HCT116 (cell line): ENCODE measurements around the gene PAQR7. TPM values are rescaled to one million over a fixed set of nuclear protein-coding genes. Genes with fewer than 3 reads are reported as not detected.

Experiments used
- ATAC-seq: fragments of 200-7000 bp; cut with Tn5 transposase; 2 replicates; pipeline ENCODE4 v1.9.1; 2020; ENCODE audit warnings: mild to moderate bottlenecking, moderate library complexity
- BruUV-seq: library from RNA; stranded (reverse); fragments of 400-500 nt; replicated peaks from 2 replicates; lab custom pipeline; 2021; lab: Mats Ljungman, UMichigan
- CTCF ChIA-PET: fragments of 300-600 bp; sonication (Branson Sonifier 250); formaldehyde crosslinking; loops from one replicate; lab custom pipeline; 2021; ENCODE audit warnings: antibody characterized with exemption; lab: Charles Lee
- POLR2A ChIA-PET: fragments of 300-600, 350-600 bp; sonication (Branson Sonifier 250); formaldehyde crosslinking; loops from one replicate; lab custom pipeline; 2021; ENCODE audit warnings: antibody characterized with exemption; lab: Charles Lee
- RAD21 ChIA-PET, 2 experiments: fragments of 300-600 bp; sonication (Branson Sonifier 250); formaldehyde crosslinking; loops; one replicate each; lab custom pipeline; 2023; ENCODE audit warnings: low total read pairs in 2 of 2; ENCODE audit not compliant: uncharacterized antibody in 2 of 2, unreplicated experiment in 2 of 2, low non-redundant PET in 1 of 2; lab: Charles Lee
- DNase-seq: peaks from one replicate; pipeline ENCODE4 v3.0.0-alpha.2; 2010; ENCODE audit warnings: low read depth, low spot score
- H2AFZ ChIP-seq: fragments of 200-600 bp; shearing (Covaris generic), sonication (generic); 2 replicates; pipeline ENCODE4 v1.6.1; 2017; ENCODE audit warnings: low read depth, mixed run types, mixed read lengths, antibody characterized with exemption, low read length; ENCODE audit not compliant: poor library complexity, severe bottlenecking
- H3K27ac ChIP-seq: 2 replicates; pipeline ENCODE4 v1.5.1; 2012; ENCODE audit warnings: low read depth, low read length
- H3K27me3 ChIP-seq: fragments of 200-600 bp; sonication (generic); 2 replicates; pipeline ENCODE4 v1.6.1; 2016; ENCODE audit warnings: mixed run types, low read length, mixed read lengths; ENCODE audit not compliant: insufficient read depth
- H3K36me3 ChIP-seq, 2 experiments: fragments of 200-500 bp in 1 of 2; fragments of 200-600 bp in 1 of 2; sonication (Bioruptor generic) in 1 of 2; sonication (generic) in 1 of 2; 2 replicates each; pipeline versions ENCODE4 v1.5.1 to v1.6.1; 2014 to 2016; ENCODE audit warnings: low read length in 2 of 2, inconsistent platforms in 1 of 2, mixed read lengths in 1 of 2, mixed run types in 1 of 2; ENCODE audit not compliant: insufficient read depth in 2 of 2, control insufficient read depth in 1 of 2
- H3K4me1 ChIP-seq, 2 experiments: fragments of 200-600 bp in 1 of 2; sonication (generic) in 1 of 2; 2 replicates each; pipeline versions ENCODE4 v1.5.1 to v1.6.1; 2012 to 2017; ENCODE audit warnings: low read length in 2 of 2, inconsistent platforms in 1 of 2, mild to moderate bottlenecking in 1 of 2, mixed read lengths in 1 of 2, mixed run types in 1 of 2, moderate library complexity in 1 of 2; ENCODE audit not compliant: insufficient read depth in 2 of 2, control insufficient read depth in 1 of 2
- H3K4me2 ChIP-seq: fragments of 200-600 bp; sonication (generic); 2 replicates; pipeline ENCODE4 v1.6.1; 2017; ENCODE audit warnings: mixed run types, low read length, mixed read lengths
- H3K4me3 ChIP-seq, 2 experiments: fragments of 200-600 bp in 1 of 2; sonication (generic) in 1 of 2; replicated peaks in 1 of 2; 2 replicates each; pipeline ENCODE4 v1.5.1; 2011 to 2016; ENCODE audit warnings: low read length in 2 of 2, control low read depth in 1 of 2, low read depth in 1 of 2, mild to moderate bottlenecking in 1 of 2, mixed read lengths in 1 of 2, mixed run types in 1 of 2
- H3K79me2 ChIP-seq: fragments of 200-600 bp; sonication (generic); 2 replicates; pipeline ENCODE4 v1.6.1; 2017; ENCODE audit warnings: mild to moderate bottlenecking, mixed run types, low read length, moderate library complexity, mixed read lengths; ENCODE audit not compliant: insufficient read depth
- H3K9ac ChIP-seq: fragments of 200-600 bp; sonication (generic); 2 replicates; pipeline ENCODE4 v1.6.1; 2016; ENCODE audit warnings: low read length, mixed read lengths
- H3K9me2 ChIP-seq: fragments of 200-600 bp; sonication (generic), shearing (Covaris generic); 2 replicates; pipeline ENCODE4 v1.6.1; 2017; ENCODE audit warnings: mixed run types, mild to moderate bottlenecking, moderate library complexity; ENCODE audit not compliant: insufficient read depth
- H3K9me3 ChIP-seq, 2 experiments: fragments of 200-500 bp in 1 of 2; fragments of 200-600 bp in 1 of 2; sonication (Bioruptor generic) in 1 of 2; sonication (generic) in 1 of 2; 2 replicates each; pipeline ENCODE4 v1.6.1; 2014 to 2017; ENCODE audit warnings: low read length in 2 of 2, mixed read lengths in 2 of 2, inconsistent platforms in 1 of 2, low read depth in 1 of 2, mild to moderate bottlenecking in 1 of 2, mixed run types in 1 of 2, moderate library complexity in 1 of 2; ENCODE audit not compliant: control insufficient read depth in 1 of 2, insufficient read depth in 1 of 2
- H4K20me1 ChIP-seq: fragments of 200-600 bp; sonication (generic), shearing (Covaris generic); 2 replicates; pipeline ENCODE4 v1.6.1; 2017; ENCODE audit warnings: mixed run types, mild to moderate bottlenecking, moderate library complexity; ENCODE audit not compliant: insufficient read depth
- CBX3 ChIP-seq: IDR thresholded peaks from 2 replicates; pipeline ENCODE4 v1.6.1; 2012; ENCODE audit warnings: low read depth
- EGR1 ChIP-seq: IDR thresholded peaks from 2 replicates; pipeline ENCODE4 v1.6.1; 2012; ENCODE audit warnings: low read depth
- ELF1 ChIP-seq: IDR thresholded peaks from 2 replicates; pipeline ENCODE4 v1.6.1; 2012; ENCODE audit warnings: low read depth, borderline replicate concordance
- EZH2 ChIP-seq: fragments of 200-600 bp; sonication (generic); IDR thresholded peaks from 2 replicates; pipeline ENCODE4 v1.6.1; 2017; ENCODE audit warnings: antibody characterized with exemption, mixed run types
- JUND ChIP-seq: IDR thresholded peaks from 2 replicates; pipeline ENCODE4 v1.6.1; 2012
- POLR2AphosphoS5 ChIP-seq: IDR thresholded peaks from 2 replicates; pipeline ENCODE4 v1.6.1; 2011; ENCODE audit warnings: mild to moderate bottlenecking, low read depth, low read length, moderate library complexity
- RAD21 ChIP-seq: IDR thresholded peaks from 2 replicates; pipeline ENCODE4 v1.6.1; 2012; ENCODE audit warnings: low read depth, mild to moderate bottlenecking
- SP1 ChIP-seq: IDR thresholded peaks from 2 replicates; pipeline ENCODE4 v1.6.1; 2012; ENCODE audit warnings: low read depth
- TCF7L2 ChIP-seq: IDR thresholded peaks from 2 replicates; pipeline ENCODE4 v1.7.0; 2011; ENCODE audit warnings: borderline replicate concordance, inconsistent platforms; ENCODE audit not compliant: insufficient read depth, insufficient read length; ENCODE audit errors: extremely low read depth
- ZFX ChIP-seq: fragments of 450-650 bp; IDR thresholded peaks from 2 replicates; pipeline ENCODE4 v1.6.1; 2017
- intact Hi-C: fragments of 100-400 bp; cut with micrococcal nuclease; formaldehyde crosslinking; loops from 2 replicates; pipeline ENCODE4 v1.10.0; 2022
- total RNA-seq: library from RNA; stranded (reverse); gene quantifications from one replicate; pipeline ENCODE4 v1.2.1, GENCODE V29; 2021; ENCODE audit not compliant: unreplicated experiment
- TF ChIP-seq, protein P1 (sequence below), 3 experiments: fragments of 200-600 bp in 1 of 3; sonication (generic) in 1 of 3; IDR thresholded peaks in 2 of 3; conservative IDR thresholded peaks in 1 of 3; 2 replicates each; pipeline ENCODE4 v1.5.1; 2012 to 2017; ENCODE audit warnings: low read depth in 2 of 3, low read length in 2 of 3, antibody characterized with exemption in 1 of 3, borderline replicate concordance in 1 of 3, control low read depth in 1 of 3, mild to moderate bottlenecking in 1 of 3, mixed read lengths in 1 of 3, mixed run types in 1 of 3, moderate library complexity in 1 of 3; ENCODE audit not compliant: insufficient read depth in 1 of 3
- TF ChIP-seq, protein P2 (sequence below): IDR thresholded peaks from 2 replicates; pipeline ENCODE4 v1.6.1; 2012
- TF ChIP-seq, protein P3 (sequence below): IDR thresholded peaks from 2 replicates; pipeline ENCODE4 v1.6.1; 2012
- TF ChIP-seq, protein P4 (sequence below): IDR thresholded peaks from 2 replicates; pipeline ENCODE4 v1.6.1; 2011; ENCODE audit warnings: mild to moderate bottlenecking, low read length, moderate library complexity; ENCODE audit not compliant: insufficient replicate concordance; ENCODE audit errors: extremely low read depth
- TF ChIP-seq, protein P5 (sequence below): IDR thresholded peaks from 2 replicates; pipeline ENCODE4 v1.6.1; 2012; ENCODE audit warnings: low read depth

PAQR7 gene
- total RNA-seq, 1 experiment from 2014 or later, result 13.1 TPM

DNA sequence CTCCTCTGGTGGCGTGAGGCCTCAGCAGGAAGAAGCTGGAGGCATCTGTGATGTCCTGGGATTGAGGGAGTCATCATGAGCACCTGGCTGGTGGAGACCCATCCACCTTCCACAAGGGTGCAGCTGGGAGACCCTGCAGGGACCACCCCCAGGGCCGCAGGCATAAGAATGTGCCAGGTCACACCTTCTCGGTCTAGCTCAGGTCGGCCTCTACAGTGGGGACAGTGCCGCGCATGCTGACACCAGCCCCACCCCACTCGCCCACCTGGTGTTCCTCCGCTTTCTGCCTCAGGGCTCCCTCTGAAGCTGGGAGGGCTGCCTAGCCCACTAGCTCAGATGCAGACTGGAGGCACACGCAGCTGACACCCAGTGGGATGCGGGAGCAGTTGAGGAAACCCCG lies 5.8 kb upstream of the PAQR7 start:
- TF ChIP-seq, protein P1, sequence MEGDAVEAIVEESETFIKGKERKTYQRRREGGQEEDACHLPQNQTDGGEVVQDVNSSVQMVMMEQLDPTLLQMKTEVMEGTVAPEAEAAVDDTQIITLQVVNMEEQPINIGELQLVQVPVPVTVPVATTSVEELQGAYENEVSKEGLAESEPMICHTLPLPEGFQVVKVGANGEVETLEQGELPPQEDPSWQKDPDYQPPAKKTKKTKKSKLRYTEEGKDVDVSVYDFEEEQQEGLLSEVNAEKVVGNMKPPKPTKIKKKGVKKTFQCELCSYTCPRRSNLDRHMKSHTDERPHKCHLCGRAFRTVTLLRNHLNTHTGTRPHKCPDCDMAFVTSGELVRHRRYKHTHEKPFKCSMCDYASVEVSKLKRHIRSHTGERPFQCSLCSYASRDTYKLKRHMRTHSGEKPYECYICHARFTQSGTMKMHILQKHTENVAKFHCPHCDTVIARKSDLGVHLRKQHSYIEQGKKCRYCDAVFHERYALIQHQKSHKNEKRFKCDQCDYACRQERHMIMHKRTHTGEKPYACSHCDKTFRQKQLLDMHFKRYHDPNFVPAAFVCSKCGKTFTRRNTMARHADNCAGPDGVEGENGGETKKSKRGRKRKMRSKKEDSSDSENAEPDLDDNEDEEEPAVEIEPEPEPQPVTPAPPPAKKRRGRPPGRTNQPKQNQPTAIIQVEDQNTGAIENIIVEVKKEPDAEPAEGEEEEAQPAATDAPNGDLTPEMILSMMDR (IDR thresholded peaks at IDR 0.05 in 2 of 3, conservative IDR thresholded peaks at IDR 0.05 in 1 of 3; ENCODE audit: borderline replicate concordance in 1 of 3, insufficient read depth in 1 of 3, low read depth in 2 of 3, low read length in 2 of 3), result no peak
- no peak for TF ChIP-seq JUND
- TF ChIP-seq SP1, result no peak
- no peak for TF ChIP-seq ZFX
- TF ChIP-seq TCF7L2, result no peak
- no peak for TF ChIP-seq EGR1
- TF ChIP-seq POLR2AphosphoS5, result no peak
- no peak for TF ChIP-seq EZH2
- TF ChIP-seq, protein P2, sequence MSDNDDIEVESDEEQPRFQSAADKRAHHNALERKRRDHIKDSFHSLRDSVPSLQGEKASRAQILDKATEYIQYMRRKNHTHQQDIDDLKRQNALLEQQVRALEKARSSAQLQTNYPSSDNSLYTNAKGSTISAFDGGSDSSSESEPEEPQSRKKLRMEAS, result no peak
- TF ChIP-seq, protein P3, sequence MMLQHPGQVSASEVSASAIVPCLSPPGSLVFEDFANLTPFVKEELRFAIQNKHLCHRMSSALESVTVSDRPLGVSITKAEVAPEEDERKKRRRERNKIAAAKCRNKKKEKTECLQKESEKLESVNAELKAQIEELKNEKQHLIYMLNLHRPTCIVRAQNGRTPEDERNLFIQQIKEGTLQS, result no peak
- TF ChIP-seq, protein P4, sequence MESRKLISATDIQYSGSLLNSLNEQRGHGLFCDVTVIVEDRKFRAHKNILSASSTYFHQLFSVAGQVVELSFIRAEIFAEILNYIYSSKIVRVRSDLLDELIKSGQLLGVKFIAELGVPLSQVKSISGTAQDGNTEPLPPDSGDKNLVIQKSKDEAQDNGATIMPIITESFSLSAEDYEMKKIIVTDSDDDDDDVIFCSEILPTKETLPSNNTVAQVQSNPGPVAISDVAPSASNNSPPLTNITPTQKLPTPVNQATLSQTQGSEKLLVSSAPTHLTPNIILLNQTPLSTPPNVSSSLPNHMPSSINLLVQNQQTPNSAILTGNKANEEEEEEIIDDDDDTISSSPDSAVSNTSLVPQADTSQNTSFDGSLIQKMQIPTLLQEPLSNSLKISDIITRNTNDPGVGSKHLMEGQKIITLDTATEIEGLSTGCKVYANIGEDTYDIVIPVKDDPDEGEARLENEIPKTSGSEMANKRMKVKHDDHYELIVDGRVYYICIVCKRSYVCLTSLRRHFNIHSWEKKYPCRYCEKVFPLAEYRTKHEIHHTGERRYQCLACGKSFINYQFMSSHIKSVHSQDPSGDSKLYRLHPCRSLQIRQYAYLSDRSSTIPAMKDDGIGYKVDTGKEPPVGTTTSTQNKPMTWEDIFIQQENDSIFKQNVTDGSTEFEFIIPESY, result no peak
- TF ChIP-seq CBX3, result no peak
- TF ChIP-seq RAD21, result no peak
- TF ChIP-seq ELF1, result no peak
- TF ChIP-seq, protein P5, sequence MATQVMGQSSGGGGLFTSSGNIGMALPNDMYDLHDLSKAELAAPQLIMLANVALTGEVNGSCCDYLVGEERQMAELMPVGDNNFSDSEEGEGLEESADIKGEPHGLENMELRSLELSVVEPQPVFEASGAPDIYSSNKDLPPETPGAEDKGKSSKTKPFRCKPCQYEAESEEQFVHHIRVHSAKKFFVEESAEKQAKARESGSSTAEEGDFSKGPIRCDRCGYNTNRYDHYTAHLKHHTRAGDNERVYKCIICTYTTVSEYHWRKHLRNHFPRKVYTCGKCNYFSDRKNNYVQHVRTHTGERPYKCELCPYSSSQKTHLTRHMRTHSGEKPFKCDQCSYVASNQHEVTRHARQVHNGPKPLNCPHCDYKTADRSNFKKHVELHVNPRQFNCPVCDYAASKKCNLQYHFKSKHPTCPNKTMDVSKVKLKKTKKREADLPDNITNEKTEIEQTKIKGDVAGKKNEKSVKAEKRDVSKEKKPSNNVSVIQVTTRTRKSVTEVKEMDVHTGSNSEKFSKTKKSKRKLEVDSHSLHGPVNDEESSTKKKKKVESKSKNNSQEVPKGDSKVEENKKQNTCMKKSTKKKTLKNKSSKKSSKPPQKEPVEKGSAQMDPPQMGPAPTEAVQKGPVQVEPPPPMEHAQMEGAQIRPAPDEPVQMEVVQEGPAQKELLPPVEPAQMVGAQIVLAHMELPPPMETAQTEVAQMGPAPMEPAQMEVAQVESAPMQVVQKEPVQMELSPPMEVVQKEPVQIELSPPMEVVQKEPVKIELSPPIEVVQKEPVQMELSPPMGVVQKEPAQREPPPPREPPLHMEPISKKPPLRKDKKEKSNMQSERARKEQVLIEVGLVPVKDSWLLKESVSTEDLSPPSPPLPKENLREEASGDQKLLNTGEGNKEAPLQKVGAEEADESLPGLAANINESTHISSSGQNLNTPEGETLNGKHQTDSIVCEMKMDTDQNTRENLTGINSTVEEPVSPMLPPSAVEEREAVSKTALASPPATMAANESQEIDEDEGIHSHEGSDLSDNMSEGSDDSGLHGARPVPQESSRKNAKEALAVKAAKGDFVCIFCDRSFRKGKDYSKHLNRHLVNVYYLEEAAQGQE, result no peak
- Histone ChIP-seq H3K27ac (no peak overlapping the region), H4K20me1 (no peaks in the 10 kb centered on the region), H3K36me3 (no peaks in the 10 kb centered on the region), H3K4me3 (no peak overlapping the region), H3K4me2 (no peak overlapping the region), H3K27me3 (no peaks in the 10 kb centered on the region), H3K79me2 (no peaks in the 10 kb centered on the region), H3K9me2 (no peaks in the 10 kb centered on the region), H2AFZ (no peak overlapping the region), H3K9me3 (no peaks in the 10 kb centered on the region), H3K9ac (no peak overlapping the region), H3K4me1 (peaks cover 4 to 11% of the 10 kb centered on the region in 2 experiments)
- intact Hi-C loops, result no loop called here
- ChIA-PET CTCF (no interaction called here), RAD21 (no interaction called here), POLR2A (interaction anchor here (1.1 kb wide), 1 partner anchor 9 kb away, joined by 5 read pairs; no protein-coding TSS in a partner anchor)
- DNase-seq, result no peak
- ATAC-seq, result no peak
- BruUV-seq, result no TSS peak
